ENCODE results near the gene MRPL4.

DNA sequence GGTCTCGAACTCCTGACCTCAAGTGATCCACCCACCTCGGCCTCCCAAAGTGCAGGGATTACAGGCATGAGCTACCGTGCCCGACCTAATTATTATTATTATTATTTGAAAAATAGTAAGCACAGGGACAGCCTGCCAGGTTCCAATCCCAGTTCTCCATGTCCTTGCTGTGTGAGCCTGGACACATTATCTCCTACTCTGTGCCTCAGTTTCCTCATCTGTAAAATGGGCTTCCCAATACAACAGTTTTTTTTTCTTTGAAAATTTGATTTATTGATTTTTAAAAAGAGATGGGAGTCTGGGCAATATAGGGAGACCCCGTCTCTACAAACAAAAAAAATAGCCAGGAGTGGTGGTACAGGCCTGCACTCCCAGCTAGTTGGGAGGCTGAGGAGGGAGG lies 54.3 kb downstream of the MRPL4 start:
- TF ChIP-seq, protein P1, sequence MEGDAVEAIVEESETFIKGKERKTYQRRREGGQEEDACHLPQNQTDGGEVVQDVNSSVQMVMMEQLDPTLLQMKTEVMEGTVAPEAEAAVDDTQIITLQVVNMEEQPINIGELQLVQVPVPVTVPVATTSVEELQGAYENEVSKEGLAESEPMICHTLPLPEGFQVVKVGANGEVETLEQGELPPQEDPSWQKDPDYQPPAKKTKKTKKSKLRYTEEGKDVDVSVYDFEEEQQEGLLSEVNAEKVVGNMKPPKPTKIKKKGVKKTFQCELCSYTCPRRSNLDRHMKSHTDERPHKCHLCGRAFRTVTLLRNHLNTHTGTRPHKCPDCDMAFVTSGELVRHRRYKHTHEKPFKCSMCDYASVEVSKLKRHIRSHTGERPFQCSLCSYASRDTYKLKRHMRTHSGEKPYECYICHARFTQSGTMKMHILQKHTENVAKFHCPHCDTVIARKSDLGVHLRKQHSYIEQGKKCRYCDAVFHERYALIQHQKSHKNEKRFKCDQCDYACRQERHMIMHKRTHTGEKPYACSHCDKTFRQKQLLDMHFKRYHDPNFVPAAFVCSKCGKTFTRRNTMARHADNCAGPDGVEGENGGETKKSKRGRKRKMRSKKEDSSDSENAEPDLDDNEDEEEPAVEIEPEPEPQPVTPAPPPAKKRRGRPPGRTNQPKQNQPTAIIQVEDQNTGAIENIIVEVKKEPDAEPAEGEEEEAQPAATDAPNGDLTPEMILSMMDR (IDR thresholded peaks at IDR 0.05) = no peak
- TF ChIP-seq POLR2A (IDR thresholded peaks at IDR 0.05) = no peak

Data from uterus (tissue), 2 donors.